ENCODE measurements around the gene ZNF254.
"Not testable (repeated sequence)": the region's sequence is repeated elsewhere in the genome, so short reads cannot be mapped to it uniquely, and the experiment has no call there.

Gene ZNF254

GRCh38 chr19:24086974-24087595 is at the start of gene ZNF254:
Gene ZNF254, plus strand, starts transcription at chr19:24087187. Its CDS starts 121 bp downstream, at chr19:24087308.
- peak; percentile 91 for DNase-seq (ENCODE audit: low read depth)

DNA sequence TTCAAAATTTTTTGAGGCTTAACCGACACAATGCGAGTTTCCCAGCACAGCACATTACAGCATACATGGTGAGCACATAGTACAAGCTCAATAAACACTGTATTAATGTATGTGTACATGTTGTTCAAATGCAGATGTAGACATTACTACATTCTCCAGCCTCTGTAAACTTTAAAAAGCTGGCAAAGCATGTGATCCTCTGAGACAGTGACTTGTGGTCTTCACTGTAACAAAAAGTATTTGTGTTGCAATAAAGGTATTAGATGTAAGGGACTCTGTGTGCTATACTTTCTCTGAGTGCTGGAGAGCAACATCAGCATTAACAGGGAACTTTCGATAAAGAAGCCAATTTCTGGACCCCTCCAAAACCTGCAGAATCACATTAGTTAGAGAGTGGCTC is 46.4 kb upstream of the ZNF254 start:
- DNase-seq (ENCODE audit: low read depth), result no peak
- no peak overlapping the region for H3K4me3 ChIP-seq (ENCODE audit: low read depth, low read length)
- no peak for TF ChIP-seq CTCF (IDR thresholded peaks at IDR 0.05; ENCODE audit: insufficient read depth, low read depth, low read length, missing control alignments)

More at GRCh38 chr19:24086974-24087595, at the start of gene ZNF254:
- no peak for TF ChIP-seq CTCF (IDR thresholded peaks at IDR 0.05; ENCODE audit: insufficient read depth, low read depth, low read length, missing control alignments)
- peak within 1 kb of the TSS; percentile 74 for H3K4me3 ChIP-seq (ENCODE audit: low read depth, low read length)

DNA sequence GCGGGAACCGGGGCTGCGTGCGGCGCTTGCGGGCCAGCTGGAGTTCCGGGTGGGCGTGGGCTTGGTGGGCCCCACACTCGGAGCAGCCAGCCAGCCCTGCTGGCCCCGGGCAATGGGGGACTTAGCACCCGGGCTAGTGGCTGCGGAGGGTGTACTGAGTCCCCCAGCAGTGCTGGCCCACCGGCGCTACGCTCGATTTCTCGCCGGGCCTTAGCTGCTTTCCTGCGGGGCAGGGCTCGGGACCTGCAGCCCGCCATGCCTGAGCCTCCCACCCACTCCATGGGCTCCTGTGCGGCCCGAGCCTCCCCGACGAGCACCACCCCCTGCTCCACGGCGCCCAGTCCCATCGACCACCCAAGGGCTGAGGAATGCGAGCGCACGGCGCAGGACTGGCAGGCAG is 45.7 kb upstream of the ZNF254 start:
- H3K4me3 ChIP-seq (ENCODE audit: low read depth, low read length); DNase-seq (ENCODE audit: low read depth): not testable (repeated sequence)

DNA sequence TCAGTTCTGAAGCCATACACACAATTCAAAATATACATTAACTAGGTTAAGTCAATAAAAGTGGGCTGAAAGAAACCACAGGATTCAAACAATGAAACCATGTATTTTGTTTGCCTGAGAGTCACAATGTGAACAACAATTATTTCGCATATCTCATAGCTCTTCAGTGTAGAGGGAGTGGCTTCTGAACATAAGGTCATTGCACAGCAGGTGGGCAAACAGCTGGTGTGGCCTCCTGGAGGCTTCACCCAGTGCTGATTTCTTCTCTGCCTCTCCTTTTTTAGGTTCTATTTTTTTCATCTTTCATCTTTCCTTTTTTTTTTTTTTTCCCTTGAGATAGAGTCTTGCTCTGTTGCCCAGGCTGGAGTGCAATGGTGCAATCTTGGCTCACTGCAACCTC is 40.4 kb upstream of the ZNF254 start:
- TF ChIP-seq CTCF (IDR thresholded peaks at IDR 0.05; ENCODE audit: insufficient read depth, low read depth, low read length, missing control alignments), result no peak
- no peak overlapping the region for H3K4me3 ChIP-seq (ENCODE audit: low read depth, low read length)
- DNase-seq (ENCODE audit: low read depth), result no peak

GRCh38 chr19:24048261-24048660 is 38.7 kb upstream of the ZNF254 start:
- DNase-seq (ENCODE audit: low read depth), result no peak
- no peak overlapping the region for H3K4me3 ChIP-seq (ENCODE audit: low read depth, low read length)
- no peak for TF ChIP-seq CTCF (IDR thresholded peaks at IDR 0.05; ENCODE audit: insufficient read depth, low read depth, low read length, missing control alignments)

DNA sequence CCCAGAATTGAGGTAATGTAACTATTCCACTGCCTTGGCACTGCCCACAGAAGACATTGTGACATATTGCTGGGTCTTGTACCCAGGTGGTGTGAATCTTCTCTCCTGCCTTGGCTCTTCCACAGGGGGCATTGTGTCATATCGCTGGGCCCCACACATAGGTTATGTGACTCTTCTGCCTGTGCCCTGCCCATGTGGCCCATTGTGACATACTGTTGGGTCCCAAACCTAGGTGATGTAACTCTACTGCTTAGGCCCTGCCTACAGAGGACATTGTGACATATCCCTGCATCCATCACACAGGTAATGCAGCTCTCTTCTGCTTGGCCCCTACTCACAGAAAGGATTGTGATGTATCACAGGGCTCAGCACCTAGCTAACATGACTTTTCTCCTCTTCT is 37.5 kb upstream of the ZNF254 start:
- DNase-seq (ENCODE audit: low read depth), result no peak
- TF ChIP-seq CTCF (IDR thresholded peaks at IDR 0.05; ENCODE audit: insufficient read depth, low read depth, low read length, missing control alignments), result no peak

GRCh38 chr19:24051516-24051915 is 35.5 kb upstream of the ZNF254 start:
- DNase-seq (ENCODE audit: low read depth), result no peak
- H3K4me3 ChIP-seq (ENCODE audit: low read depth, low read length), result no peak overlapping the region
- TF ChIP-seq CTCF (IDR thresholded peaks at IDR 0.05; ENCODE audit: insufficient read depth, low read depth, low read length, missing control alignments), result no peak

More for the DNA sequence above, 37.5 kb upstream of the ZNF254 start:
- no peak overlapping the region for H3K4me3 ChIP-seq (ENCODE audit: low read depth, low read length)

All from GM12865 (cell line).